Breast epithelium (tissue), 3 donors: ENCODE measurements around the gene OAF.

Experiments
- CTCF ChIP-seq, 3 donors: fragments of 450-650 bp; IDR thresholded peaks; one replicate each; pipeline ENCODE4 v1.5.1; 2016 to 2017; ENCODE audit warnings: antibody characterized with exemption in 3 of 3, mild to moderate bottlenecking in 3 of 3, moderate library complexity in 3 of 3
- POLR2A ChIP-seq: fragments of 450-650 bp; IDR thresholded peaks from one replicate; pipeline ENCODE4 v1.6.1; 2016; ENCODE audit warnings: antibody characterized with exemption, mild to moderate bottlenecking, moderate library complexity
- POLR2AphosphoS5 ChIP-seq, 3 donors: sonication (generic); formaldehyde crosslinking; IDR thresholded peaks; one replicate each; pipeline ENCODE4 v1.6.1; 2017; ENCODE audit warnings: antibody characterized with exemption in 3 of 3

GRCh38 chr11:120217526-120217925, 6.7 kb downstream of the OAF start:
- TF ChIP-seq CTCF (IDR thresholded peaks at IDR 0.05) = no peak
- no peak for TF ChIP-seq POLR2A
- TF ChIP-seq POLR2AphosphoS5 (IDR thresholded peaks at IDR 0.05) = no peak
